ENCODE measurements around the gene PRRG3. TPM values are rescaled to one million over a fixed set of nuclear protein-coding genes. Genes with fewer than 3 reads are reported as not detected.

Gene PRRG3
- total RNA-seq, 1 experiment from 2014 or later, result not detected

GRCh38 chrX:151697522-151697921 lies 2.3 kb downstream of the PRRG3 start:
- Histone ChIP-seq H2AFZ (ENCODE audit: low read depth, low read length, poor library complexity, severe bottlenecking) (no peak overlapping the region), H3K9me2 (ENCODE audit: insufficient read depth) (no peaks in the 10 kb centered on the region), H3K4me1 (ENCODE audit: control insufficient read depth in 1 of 2, insufficient read depth in 2 of 2, low read length in 2 of 2) (no peaks in the 10 kb centered on the region), H3K9me3 (ENCODE audit: control insufficient read depth in 1 of 2, insufficient read depth in 1 of 2, low read depth in 1 of 2, low read length in 2 of 2) (no peaks in the 10 kb centered on the region), H3K79me2 (ENCODE audit: insufficient read depth, low read length) (no peaks in the 10 kb centered on the region), H3K4me2 (ENCODE audit: low read length) (no peak overlapping the region), H3K36me3 (ENCODE audit: control insufficient read depth in 1 of 2, insufficient read depth in 2 of 2, low read length in 2 of 2) (no peaks in the 10 kb centered on the region), H3K4me3 (replicated peaks in 1 of 2; ENCODE audit: low read depth in 1 of 2, low read length in 2 of 2) (no peak overlapping the region), H3K27me3 (ENCODE audit: insufficient read depth, low read length) (no peaks in the 10 kb centered on the region), H3K9ac (ENCODE audit: low read length) (no peak overlapping the region), H3K27ac (ENCODE audit: low read depth, low read length) (no peak overlapping the region), H4K20me1 (ENCODE audit: insufficient read depth) (no peaks in the 10 kb centered on the region)
- CTCF ChIA-PET, result no interaction called here
- DNase-seq (ENCODE audit: low read depth, low spot score) (no peak), ATAC-seq (no peak)
- RAD21 ChIA-PET (ENCODE audit: low non-redundant PET in 1 of 2, low total read pairs in 2 of 2, uncharacterized antibody in 2 of 2, unreplicated experiment in 2 of 2), result no interaction called here
- intact Hi-C loops (cut with micrococcal nuclease), result no loop called here
- POLR2A ChIA-PET, result no interaction called here
- BruUV-seq (replicated peaks), result no TSS peak
- no peak for TF ChIP-seq SIN3A (IDR thresholded peaks at IDR 0.05; ENCODE audit: low read depth)
- no peak for TF ChIP-seq MAX (IDR thresholded peaks at IDR 0.05)
- no peak for TF ChIP-seq ZFX (IDR thresholded peaks at IDR 0.05)
- TF ChIP-seq ZBTB33 (IDR thresholded peaks at IDR 0.05; ENCODE audit: extremely low read depth, insufficient replicate concordance, low read length), result no peak
- no peak for TF ChIP-seq CBX3 (IDR thresholded peaks at IDR 0.05; ENCODE audit: low read depth)
- TF ChIP-seq RAD21 (IDR thresholded peaks at IDR 0.05; ENCODE audit: low read depth), result no peak
- TF ChIP-seq ZNF274 (IDR thresholded peaks at IDR 0.05; ENCODE audit: low read depth, low read length), result no peak
- no peak for TF ChIP-seq ELF1 (IDR thresholded peaks at IDR 0.05; ENCODE audit: borderline replicate concordance, low read depth)

GRCh38 chrX:151698485-151698884 lies 3.2 kb downstream of the PRRG3 start:
- H3K4me3 ChIP-seq (replicated peaks in 1 of 2; ENCODE audit: low read depth in 1 of 2, low read length in 2 of 2), result no peak overlapping the region
- no peaks in the 10 kb centered on the region for H4K20me1 ChIP-seq (ENCODE audit: insufficient read depth)
- ChIA-PET POLR2A (no interaction called here), CTCF (no interaction called here), RAD21 (ENCODE audit: low non-redundant PET in 1 of 2, low total read pairs in 2 of 2, uncharacterized antibody in 2 of 2, unreplicated experiment in 2 of 2) (no interaction called here)
- H3K27ac ChIP-seq (ENCODE audit: low read depth, low read length), result no peak overlapping the region
- H3K9ac ChIP-seq (ENCODE audit: low read length), result no peak overlapping the region
- H3K9me3 ChIP-seq (ENCODE audit: control insufficient read depth in 1 of 2, insufficient read depth in 1 of 2, low read depth in 1 of 2, low read length in 2 of 2), result no peaks in the 10 kb centered on the region
- intact Hi-C loops (cut with micrococcal nuclease), result no loop called here
- DNase-seq (ENCODE audit: low read depth, low spot score) (no peak), ATAC-seq (no peak)
- BruUV-seq (replicated peaks), result no TSS peak
- H3K79me2 ChIP-seq (ENCODE audit: insufficient read depth, low read length), result no peaks in the 10 kb centered on the region
- no peaks in the 10 kb centered on the region for H3K4me1 ChIP-seq (ENCODE audit: control insufficient read depth in 1 of 2, insufficient read depth in 2 of 2, low read length in 2 of 2)
- H3K4me2 ChIP-seq (ENCODE audit: low read length), result no peak overlapping the region
- H3K36me3 ChIP-seq (ENCODE audit: control insufficient read depth in 1 of 2, insufficient read depth in 2 of 2, low read length in 2 of 2), result no peaks in the 10 kb centered on the region
- H2AFZ ChIP-seq (ENCODE audit: low read depth, low read length, poor library complexity, severe bottlenecking), result no peak overlapping the region
- H3K9me2 ChIP-seq (ENCODE audit: insufficient read depth), result no peaks in the 10 kb centered on the region
- no peaks in the 10 kb centered on the region for H3K27me3 ChIP-seq (ENCODE audit: insufficient read depth, low read length)
- TF ChIP-seq REST (IDR thresholded peaks at IDR 0.05; ENCODE audit: low read depth), result no peak
- TF ChIP-seq SRF (IDR thresholded peaks at IDR 0.05; ENCODE audit: low read depth), result no peak
- no peak for TF ChIP-seq JUND (IDR thresholded peaks at IDR 0.05)
- no peak for TF ChIP-seq TCF7L2 (IDR thresholded peaks at IDR 0.05; ENCODE audit: borderline replicate concordance, extremely low read depth, insufficient read depth, insufficient read length)
- no peak for TF ChIP-seq ZBTB33 (IDR thresholded peaks at IDR 0.05; ENCODE audit: extremely low read depth, insufficient replicate concordance, low read length)
- TF ChIP-seq EZH2 (IDR thresholded peaks at IDR 0.05), result no peak
- no peak for TF ChIP-seq SP1 (IDR thresholded peaks at IDR 0.05; ENCODE audit: low read depth)
- no peak for TF ChIP-seq FOSL1 (IDR thresholded peaks at IDR 0.05; ENCODE audit: low read depth)
